T47D (cell line): Measurements from ENCODE around the gene USF2.
A peak's percentile ranks its signal among the peaks of the same experiment; 100 is the strongest.

Source experiments
- DNase-seq, 2 experiments: peaks; one replicate each; pipeline versions ENCODE4 v3.0.0 to v3.0.0-alpha.2; 2011 to 2012; ENCODE audit warnings: low read depth in 1 of 2, low spot score in 1 of 2
- JUND ChIP-seq: IDR thresholded peaks from 2 replicates; pipeline ENCODE4 v1.6.1; 2012; ENCODE audit warnings: low read depth
- in situ Hi-C: cut with HindIII; loops from 2 replicates; pipeline ENCODE4 v1.10.0; 2016; ENCODE audit warnings: low sequenced_read_pairs, low pct_unique_long_range_greater_than_20kb

The USF2 gene

GRCh38 chr19:35306473-35307246 lies 37.9 kb downstream of the USF2 start:
- TF ChIP-seq JUND: no peak
- in situ Hi-C loops: no loop called here
- DNase-seq: peak in 1 of 2 experiments; percentile 53

GRCh38 chr19:35307931-35308330 lies 39.2 kb downstream of the USF2 start:
- no peak for DNase-seq
- TF ChIP-seq JUND: no peak
- in situ Hi-C loops: no loop called here

DNA sequence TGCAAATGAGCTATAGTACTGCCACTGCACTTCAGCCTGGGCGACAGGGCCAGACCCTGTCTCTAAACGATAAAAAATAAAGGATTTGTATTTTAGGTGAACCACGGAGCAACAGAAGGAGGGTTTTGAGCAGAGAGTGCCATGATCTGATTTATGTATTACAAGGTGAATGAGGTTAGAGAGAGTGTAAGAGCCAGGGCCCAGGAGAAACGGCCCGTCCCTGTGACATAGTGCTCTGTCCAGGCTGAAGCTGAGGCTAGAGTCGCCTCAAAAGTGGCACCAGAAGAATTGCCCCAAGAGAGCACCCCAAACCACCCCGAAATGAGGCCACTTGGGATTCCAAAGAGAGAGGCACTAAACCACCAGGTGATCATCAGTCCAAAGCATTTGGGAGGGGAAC lies 40.1 kb downstream of the USF2 start:
- DNase-seq: no peak
- in situ Hi-C loops: no loop called here
- TF ChIP-seq JUND: no peak

DNA sequence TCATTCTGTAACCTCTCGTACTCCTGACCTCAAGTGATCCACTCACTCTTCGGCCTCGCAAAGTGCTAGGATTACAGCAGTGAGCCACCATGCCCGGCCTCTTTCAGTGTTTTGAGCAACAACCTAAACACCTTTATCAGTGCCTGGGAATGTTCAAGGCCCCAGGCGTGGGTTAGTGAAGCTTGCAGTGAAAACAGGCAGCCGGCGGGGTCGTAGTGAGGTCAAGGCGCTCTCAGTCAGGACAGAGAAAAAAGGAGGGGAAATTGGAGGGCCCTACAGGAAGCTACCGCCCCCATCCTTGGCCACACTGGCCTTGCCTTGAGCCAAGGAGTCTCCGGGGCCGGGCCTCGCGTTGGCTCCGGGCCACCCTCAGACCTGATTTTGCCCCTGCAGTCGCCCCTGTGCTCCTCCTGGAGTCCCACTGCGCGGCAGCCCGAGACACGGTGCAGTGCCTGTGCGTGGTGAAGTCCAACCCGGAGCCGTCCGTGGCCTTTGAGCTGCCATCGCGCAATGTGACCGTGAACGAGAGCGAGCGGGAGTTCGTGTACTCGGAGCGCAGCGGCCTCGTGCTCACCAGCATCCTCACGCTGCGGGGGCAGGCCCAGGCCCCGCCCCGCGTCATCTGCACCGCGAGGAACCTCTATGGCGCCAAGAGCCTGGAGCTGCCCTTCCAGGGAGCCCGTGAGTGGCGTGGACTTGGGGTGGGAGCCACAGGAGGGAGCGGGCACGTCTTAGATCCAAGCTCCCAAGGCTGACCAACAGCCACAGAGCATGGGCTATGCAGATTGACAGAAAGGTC lies 40.9 kb downstream of the USF2 start:
- no peak for TF ChIP-seq JUND
- DNase-seq: peak in 1 of 2 experiments; percentile 78
- in situ Hi-C loops: no loop called here

GRCh38 chr19:35310331-35310730 lies 41.6 kb downstream of the USF2 start:
- in situ Hi-C loops: no loop called here
- TF ChIP-seq JUND: no peak
- no peak for DNase-seq

DNA sequence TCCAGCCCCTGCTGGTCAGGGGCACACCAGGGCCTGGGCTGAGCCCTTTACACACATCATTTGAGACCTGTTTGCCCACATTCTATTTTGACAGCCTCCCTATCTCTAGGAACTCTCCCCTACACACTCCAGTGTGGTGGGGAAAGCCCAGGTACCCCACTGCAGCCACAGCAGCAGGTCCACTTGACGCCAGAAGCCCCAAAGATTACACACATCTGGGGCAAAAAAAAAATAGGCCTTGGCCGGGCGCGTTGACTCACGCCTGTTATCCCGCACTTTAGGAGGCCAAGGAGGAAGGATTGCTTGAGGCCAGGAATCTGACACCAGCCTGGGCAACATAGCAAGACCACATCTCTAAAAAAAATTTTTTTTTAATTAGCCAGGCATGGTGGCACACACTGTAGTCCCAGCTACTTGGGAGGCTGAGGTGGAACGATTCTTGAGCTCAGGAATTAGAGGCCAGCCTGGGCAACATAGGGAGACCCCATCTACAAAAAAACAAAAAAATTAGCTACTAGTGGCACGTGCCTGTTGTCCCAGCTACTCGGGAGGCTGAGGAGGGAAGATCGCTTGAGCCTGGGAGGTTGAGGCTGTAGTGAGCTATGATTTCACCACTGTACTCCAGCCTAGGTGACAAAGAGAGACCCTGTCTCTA lies 42.2 kb downstream of the USF2 start:
- no peak for TF ChIP-seq JUND
- in situ Hi-C loops: no loop called here
- DNase-seq: no peak

DNA sequence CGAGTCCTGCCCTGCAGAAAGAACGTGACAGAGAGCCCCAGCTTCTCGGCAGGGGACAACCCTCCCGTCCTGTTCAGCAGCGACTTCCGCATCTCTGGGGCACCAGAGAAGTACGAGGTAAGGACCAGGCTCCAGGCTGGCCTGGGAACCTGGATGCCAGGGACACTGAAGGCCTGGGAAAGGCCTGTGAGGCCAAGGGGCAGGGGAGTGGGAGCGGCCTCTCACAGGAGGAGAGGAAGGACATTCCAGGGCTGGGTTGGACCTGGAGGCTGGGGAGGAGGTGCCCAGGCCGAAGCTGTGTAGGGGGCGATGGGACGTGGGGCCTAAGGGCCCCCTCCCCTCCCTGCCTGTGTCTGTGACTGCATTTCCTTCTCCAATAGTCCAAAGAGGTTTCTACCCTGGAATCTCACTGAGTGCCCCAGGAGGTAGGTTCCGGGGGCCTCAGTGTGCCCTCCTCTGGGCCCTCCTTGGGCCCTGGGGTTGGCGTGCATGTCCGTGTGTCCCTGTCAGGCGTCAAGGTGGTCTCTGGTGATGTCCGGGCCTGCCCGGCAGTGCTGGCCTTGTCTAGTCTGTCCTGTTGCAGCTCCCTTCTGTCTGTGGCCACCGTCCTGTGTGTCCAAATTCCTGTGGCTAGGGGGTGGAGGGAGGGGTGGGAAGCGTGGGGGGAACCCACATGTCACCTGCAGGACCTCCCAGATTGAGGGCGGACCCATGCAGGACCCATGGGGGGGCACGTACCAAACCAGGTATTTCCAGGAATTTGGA lies 43.3 kb downstream of the USF2 start:
- in situ Hi-C loops: no loop called here
- TF ChIP-seq JUND: no peak
- DNase-seq: peak in 1 of 2 experiments; percentile 48

DNA sequence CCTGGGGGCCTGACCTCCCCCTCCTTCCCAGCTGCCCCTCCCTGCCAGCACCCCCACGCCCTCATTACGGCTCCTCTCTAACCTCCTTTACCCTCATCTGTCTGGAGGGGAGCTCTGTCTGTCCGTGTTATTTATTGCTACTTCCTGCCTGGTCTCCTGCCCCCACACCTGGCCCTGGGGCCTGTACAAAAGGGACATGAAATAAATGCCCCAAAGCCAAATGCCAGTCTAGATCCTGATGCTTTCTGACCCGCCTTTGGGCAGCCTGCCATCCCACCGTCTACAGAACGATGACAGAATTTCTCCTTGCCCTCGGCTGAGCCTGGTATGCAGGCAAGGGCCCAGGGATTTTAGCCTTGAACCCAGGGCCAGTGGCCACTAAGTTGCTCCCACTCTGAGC lies 44.8 kb downstream of the USF2 start:
- no peak for TF ChIP-seq JUND
- in situ Hi-C loops: no loop called here
- peak in 1 of 2 experiments; percentile 82 for DNase-seq

DNA sequence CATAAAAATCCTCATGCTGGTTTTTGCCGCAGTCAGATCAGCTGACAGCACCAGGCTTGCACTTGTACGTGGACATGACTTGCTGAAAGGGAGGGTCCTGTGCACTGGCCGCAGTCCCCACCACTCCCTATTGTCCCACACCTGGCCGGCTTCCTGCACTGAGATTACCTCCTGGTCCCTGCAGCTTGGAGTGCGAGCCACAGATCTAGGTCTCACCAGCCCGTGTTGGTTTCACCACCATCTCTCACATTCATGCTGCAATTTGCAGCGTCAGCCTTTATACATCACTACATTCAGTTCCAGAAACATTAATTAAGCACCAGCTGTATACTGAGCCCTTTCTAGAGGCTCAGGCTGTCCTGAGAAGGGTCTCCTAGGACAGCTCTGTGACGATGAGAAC lies 45.3 kb downstream of the USF2 start:
- no peak for DNase-seq
- in situ Hi-C loops: no loop called here
- no peak for TF ChIP-seq JUND

GRCh38 chr19:35314858-35315470 lies 46.2 kb downstream of the USF2 start:
- no peak for DNase-seq
- in situ Hi-C loops: no loop called here
- TF ChIP-seq JUND: no peak

DNA sequence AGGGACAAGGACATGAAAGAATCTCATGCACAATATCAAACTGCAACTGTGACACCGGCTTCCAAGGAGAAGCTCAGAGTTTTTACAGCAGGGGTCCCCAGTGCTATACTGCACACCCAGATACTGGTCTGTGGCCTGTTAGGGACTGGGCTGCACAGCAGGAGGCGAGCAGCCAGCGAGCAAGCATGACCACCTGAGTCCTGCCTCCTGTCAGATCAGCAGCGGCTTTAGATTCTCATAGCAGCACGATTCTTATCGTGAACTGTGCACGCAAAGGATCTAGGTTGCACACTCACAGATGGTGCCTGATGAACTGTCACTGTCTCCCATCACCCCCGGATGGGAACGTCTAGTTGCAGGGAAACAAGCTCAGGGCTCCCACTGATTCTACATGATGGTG lies 47.1 kb downstream of the USF2 start:
- in situ Hi-C loops: no loop called here
- TF ChIP-seq JUND: no peak
- no peak for DNase-seq

DNA sequence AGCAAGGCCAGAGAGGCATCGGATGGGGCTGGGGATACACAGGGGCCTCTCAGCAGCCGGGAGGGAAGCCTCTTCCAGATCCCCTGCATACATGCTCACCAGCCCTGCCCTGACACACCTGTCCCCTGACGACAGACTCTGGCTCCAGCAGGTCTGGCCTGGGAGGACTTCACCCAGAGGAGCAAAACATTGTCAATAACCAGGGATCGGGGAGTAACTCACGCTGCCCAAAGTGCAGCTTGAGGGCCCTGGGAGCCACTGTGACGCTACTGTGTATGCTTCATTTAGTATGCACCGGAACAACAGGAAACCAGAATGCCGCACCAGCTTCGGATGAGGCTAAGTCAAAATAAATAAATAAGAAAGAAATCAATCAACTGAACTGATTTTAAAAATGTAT lies 47.8 kb downstream of the USF2 start:
- no peak for TF ChIP-seq JUND
- in situ Hi-C loops: no loop called here
- no peak for DNase-seq
